ENCODE data around the gene SLC22A31.

DNA sequence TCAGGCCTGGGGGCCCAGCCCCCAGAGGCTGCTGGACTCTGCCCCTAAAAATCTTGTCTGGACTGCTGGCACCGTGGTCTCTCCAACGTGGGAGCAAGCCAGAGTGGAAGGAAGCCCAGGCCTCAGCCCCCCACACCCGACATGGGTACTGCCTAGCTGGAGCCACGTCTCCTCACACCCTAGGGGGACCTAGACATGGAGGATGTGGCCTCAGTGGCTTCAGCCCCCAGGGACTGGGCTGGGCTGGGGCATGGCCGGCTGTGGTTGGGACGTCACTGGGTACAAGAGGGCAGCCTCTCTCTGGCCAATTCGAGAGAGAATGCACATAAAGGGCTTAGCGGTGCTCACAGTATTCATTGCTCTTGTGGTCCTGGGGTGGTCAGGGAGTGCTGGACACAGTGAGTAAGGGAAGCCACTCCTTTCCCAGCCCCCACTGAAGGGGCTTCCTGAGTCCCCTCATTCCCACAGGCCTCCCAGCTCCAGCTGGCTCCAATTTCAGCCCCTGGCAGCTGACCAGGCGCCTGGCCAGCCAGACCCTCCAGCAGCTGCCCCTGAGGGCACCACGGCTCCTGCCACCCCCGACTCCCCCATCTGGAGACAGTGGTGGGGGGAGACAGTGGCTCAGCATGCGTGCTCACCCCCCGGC, 27.7 kb downstream of the SLC22A31 start:
- TF ChIP-seq ESRRG (CRISPR knock-in tag; IDR thresholded peaks at IDR 0.05) (no peak), TOX (CRISPR knock-in tag; IDR thresholded peaks at IDR 0.05; ENCODE audit: borderline replicate concordance) (no peak), ZC3H10 (CRISPR knock-in tag; IDR thresholded peaks at IDR 0.05) (no peak), PPARA (CRISPR knock-in tag; IDR thresholded peaks at IDR 0.05; ENCODE audit: borderline replicate concordance) (no peak), RARB (CRISPR knock-in tag; IDR thresholded peaks at IDR 0.05) (no peak)
- TF ChIP-seq, protein P1, sequence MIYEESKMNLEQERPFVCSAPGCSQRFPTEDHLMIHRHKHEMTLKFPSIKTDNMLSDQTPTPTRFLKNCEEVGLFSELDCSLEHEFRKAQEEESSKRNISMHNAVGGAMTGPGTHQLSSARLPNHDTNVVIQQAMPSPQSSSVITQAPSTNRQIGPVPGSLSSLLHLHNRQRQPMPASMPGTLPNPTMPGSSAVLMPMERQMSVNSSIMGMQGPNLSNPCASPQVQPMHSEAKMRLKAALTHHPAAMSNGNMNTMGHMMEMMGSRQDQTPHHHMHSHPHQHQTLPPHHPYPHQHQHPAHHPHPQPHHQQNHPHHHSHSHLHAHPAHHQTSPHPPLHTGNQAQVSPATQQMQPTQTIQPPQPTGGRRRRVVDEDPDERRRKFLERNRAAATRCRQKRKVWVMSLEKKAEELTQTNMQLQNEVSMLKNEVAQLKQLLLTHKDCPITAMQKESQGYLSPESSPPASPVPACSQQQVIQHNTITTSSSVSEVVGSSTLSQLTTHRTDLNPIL (CRISPR knock-in tag; IDR thresholded peaks at IDR 0.05; ENCODE audit: low read depth): no peak
